ENCODE data around the gene LTC4S. TPM values are rescaled to one million over a fixed set of nuclear protein-coding genes. Genes with fewer than 3 reads are reported as not detected.
A peak's percentile ranks its signal among the peaks of the same experiment; 100 is the strongest.

The LTC4S gene
- total RNA-seq, 4 donors from 2014 or later: 7.5 to 8.8 (median 8.2) TPM; not detected in 1

DNA sequence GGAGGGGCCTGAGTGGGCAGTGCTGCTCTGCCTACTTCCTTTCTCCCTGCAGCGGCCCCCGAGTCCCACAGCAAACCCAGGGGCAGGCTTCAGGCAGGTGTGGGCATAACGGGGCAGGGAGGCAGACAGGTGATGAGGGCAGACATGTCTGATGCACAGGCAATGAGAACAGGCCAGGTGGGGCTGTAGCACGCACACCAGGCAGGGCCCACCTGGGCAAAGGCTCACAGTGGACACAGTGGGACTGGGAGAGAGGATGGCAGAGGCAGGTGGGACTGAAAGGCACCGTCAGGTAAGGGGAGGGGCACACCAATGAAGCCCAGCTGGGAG is 5.8 kb downstream of the LTC4S start:
- Histone ChIP-seq H3K4me1 (peaks cover 0 to 70% (median 36%) of the 10 kb centered on the region in 3 donors), H3K9me3 (no peaks in the 10 kb centered on the region), H3K4me3 (no peak overlapping the region), H3K27me3 (no peaks in the 10 kb centered on the region), H3K27ac (no peak overlapping the region), H3K36me3 (peaks cover 0 to 50% of the 10 kb centered on the region in 2 donors)
- 33% methylated on average over 1 of the region's 5 CpGs; no CpG with 5 or more reads in 1 of the 2 donors for WGBS, 2 donors (ENCODE audit: low coverage in 1 of 2)
- no peak for ATAC-seq
- TF ChIP-seq POLR2AphosphoS5 (IDR thresholded peaks at IDR 0.05): no peak
- TF ChIP-seq EP300 (IDR thresholded peaks at IDR 0.05): no peak
- TF ChIP-seq POLR2A (IDR thresholded peaks at IDR 0.05): no peak
- TF ChIP-seq, protein P1, sequence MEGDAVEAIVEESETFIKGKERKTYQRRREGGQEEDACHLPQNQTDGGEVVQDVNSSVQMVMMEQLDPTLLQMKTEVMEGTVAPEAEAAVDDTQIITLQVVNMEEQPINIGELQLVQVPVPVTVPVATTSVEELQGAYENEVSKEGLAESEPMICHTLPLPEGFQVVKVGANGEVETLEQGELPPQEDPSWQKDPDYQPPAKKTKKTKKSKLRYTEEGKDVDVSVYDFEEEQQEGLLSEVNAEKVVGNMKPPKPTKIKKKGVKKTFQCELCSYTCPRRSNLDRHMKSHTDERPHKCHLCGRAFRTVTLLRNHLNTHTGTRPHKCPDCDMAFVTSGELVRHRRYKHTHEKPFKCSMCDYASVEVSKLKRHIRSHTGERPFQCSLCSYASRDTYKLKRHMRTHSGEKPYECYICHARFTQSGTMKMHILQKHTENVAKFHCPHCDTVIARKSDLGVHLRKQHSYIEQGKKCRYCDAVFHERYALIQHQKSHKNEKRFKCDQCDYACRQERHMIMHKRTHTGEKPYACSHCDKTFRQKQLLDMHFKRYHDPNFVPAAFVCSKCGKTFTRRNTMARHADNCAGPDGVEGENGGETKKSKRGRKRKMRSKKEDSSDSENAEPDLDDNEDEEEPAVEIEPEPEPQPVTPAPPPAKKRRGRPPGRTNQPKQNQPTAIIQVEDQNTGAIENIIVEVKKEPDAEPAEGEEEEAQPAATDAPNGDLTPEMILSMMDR (IDR thresholded peaks at IDR 0.05): no peak

GRCh38 chr5:179800071-179800695 is 6.4 kb downstream of the LTC4S start:
- no peaks in the 10 kb centered on the region for H3K27me3 ChIP-seq
- no peak overlapping the region for H3K4me3 ChIP-seq
- TF ChIP-seq, protein P1 (IDR thresholded peaks at IDR 0.05): no peak
- no peak for TF ChIP-seq POLR2A (IDR thresholded peaks at IDR 0.05)
- no peaks in the 10 kb centered on the region for H3K9me3 ChIP-seq
- 95% methylated on average over 7 of the region's 21 CpGs; no CpG with 5 or more reads in 1 of the 2 donors for WGBS, 2 donors (ENCODE audit: low coverage in 1 of 2)
- ATAC-seq: no peak
- H3K27ac ChIP-seq: no peak overlapping the region
- peaks cover 0 to 70% (median 36%) of the 10 kb centered on the region in 3 donors for H3K4me1 ChIP-seq
- H3K36me3 ChIP-seq: peaks cover 0 to 50% of the 10 kb centered on the region in 2 donors

- H3K4me3 ChIP-seq: no peak overlapping the region
- H3K27ac ChIP-seq: no peak overlapping the region
- H3K27me3 ChIP-seq: no peaks in the 10 kb centered on the region
- WGBS, 2 donors (ENCODE audit: low coverage in 1 of 2): 100% methylated on average over 2 of the region's 12 CpGs; no CpG with 5 or more reads in 1 of the 2 donors
- peaks cover 0 to 70% (median 37%) of the 10 kb centered on the region in 3 donors for H3K4me1 ChIP-seq
- H3K36me3 ChIP-seq: peaks cover 0 to 50% of the 10 kb centered on the region in 2 donors
- no peak for TF ChIP-seq POLR2A (IDR thresholded peaks at IDR 0.05)
- TF ChIP-seq EP300 (IDR thresholded peaks at IDR 0.05): no peak
- TF ChIP-seq, protein P1 (IDR thresholded peaks at IDR 0.05): no peak
- TF ChIP-seq POLR2AphosphoS5 (IDR thresholded peaks at IDR 0.05): no peak
- ATAC-seq: no peak
- H3K9me3 ChIP-seq: no peaks in the 10 kb centered on the region
These were observed 7.0 kb downstream of the LTC4S start for GRCh38 chr5:179800696-179801201.

- no peak overlapping the region for H3K4me3 ChIP-seq
- no peaks in the 10 kb centered on the region for H3K9me3 ChIP-seq
- peak; percentile 38 for ATAC-seq
- H3K27ac ChIP-seq: peak overlapping the region in 1 of 4 donors; percentile 41
- H3K36me3 ChIP-seq: peaks cover 0 to 50% of the 10 kb centered on the region in 2 donors
- 25% methylated on average over 2 of the region's 67 CpGs; no CpG with 5 or more reads in 1 of the 2 donors for WGBS, 2 donors (ENCODE audit: low coverage in 1 of 2)
- H3K27me3 ChIP-seq: no peaks in the 10 kb centered on the region
- TF ChIP-seq EP300 (IDR thresholded peaks at IDR 0.05) (no peak), POLR2A (IDR thresholded peaks at IDR 0.05) (no peak), POLR2AphosphoS5 (IDR thresholded peaks at IDR 0.05) (peak; percentile 32)
- TF ChIP-seq, protein P1 (IDR thresholded peaks at IDR 0.05): peak in 3 of 4 experiments; percentile 55 to 85 (median 58)
- peaks cover 0 to 64% (median 37%) of the 10 kb centered on the region in 3 donors for H3K4me1 ChIP-seq
These were observed 7.8 kb downstream of the LTC4S start for GRCh38 chr5:179801304-179802206.
